Naive thymus-derived CD8-positive, alpha-beta T cell (primary cell): ENCODE data around the gene KIAA0319L. TPM values are rescaled to one million over a fixed set of nuclear protein-coding genes. Genes with fewer than 3 reads are reported as not detected.
A peak's percentile ranks its signal among the peaks of the same experiment; 100 is the strongest.
"Not testable (repeated sequence)": the region's sequence is repeated elsewhere in the genome, so short reads cannot be mapped to it uniquely, and the experiment has no call there.

Experiments
- ATAC-seq, 2 donors: fragments of 150-1000 bp; cut with Tn5 transposase in 1 of 2; sonication (Bioruptor Pico), chemical (Tn5 transposase) in 1 of 2; 1 replicate in 1 of 2; 2 replicates in 1 of 2; pipeline ENCODE4 v1.10.0; 2021; ENCODE audit warnings: mild to moderate bottlenecking in 2 of 2, moderate library complexity in 2 of 2
- POLR2A ChIA-PET: fragments of 350-600 bp; sonication (Branson Sonifier 250); formaldehyde crosslinking; loops from one replicate; lab custom pipeline; 2021; ENCODE audit warnings: antibody characterized with exemption; lab: Charles Lee
- DNase-seq, 10 donors: peaks; one replicate each; pipeline versions ENCODE4 v3.0.0 to v3.0.0-alpha.2; 2020 to 2022
- H3K27ac Mint-ChIP-seq, 10 donors: one replicate each; pipeline ENCODE4 v1.8.0; 2020 to 2022; ENCODE audit warnings: mild to moderate bottlenecking in 10 of 10, mixed read lengths in 10 of 10, moderate library complexity in 4 of 10, inconsistent platforms in 1 of 10
- H3K27me3 Mint-ChIP-seq, 5 donors: one replicate each; pipeline ENCODE4 v1.8.0; 2021 to 2022; ENCODE audit warnings: mixed read lengths in 5 of 5
- H3K36me3 Mint-ChIP-seq, 3 donors: one replicate each; pipeline ENCODE4 v1.8.0; 2020 to 2022; ENCODE audit warnings: mixed read lengths in 3 of 3, mild to moderate bottlenecking in 2 of 3, inconsistent platforms in 1 of 3
- H3K4me1 Mint-ChIP-seq, 4 donors: one replicate each; pipeline ENCODE4 v1.8.0; 2021 to 2022; ENCODE audit warnings: mixed read lengths in 4 of 4
- H3K4me3 Mint-ChIP-seq, 10 donors: one replicate each; pipeline ENCODE4 v1.8.0; 2020 to 2022; ENCODE audit warnings: mild to moderate bottlenecking in 10 of 10, mixed read lengths in 10 of 10, moderate library complexity in 6 of 10, inconsistent platforms in 1 of 10
- H3K9me3 Mint-ChIP-seq, 9 donors: one replicate each; pipeline ENCODE4 v1.8.0; 2020 to 2022; ENCODE audit warnings: mixed read lengths in 9 of 9, mild to moderate bottlenecking in 3 of 9, inconsistent platforms in 1 of 9, moderate library complexity in 1 of 9
- polyA plus RNA-seq, 3 donors: library from polyadenylated mRNA; unstranded; fragments of 300-500 nt; fragmentation: Illumina TruSeq; gene quantifications; one replicate each; pipeline ENCODE4 v1.2.3, GENCODE V29; 2021
- total RNA-seq, 8 experiments: library from RNA in 2 of 8; stranded (reverse) in 2 of 8; gene quantifications; one replicate each; pipeline ENCODE4 v1.2.3 and lab custom pipeline; 2021 to 2026

The KIAA0319L gene
- total and polyA plus RNA-seq, 5 experiments from 2014 or later = 16.0 to 71.1 (median 25.2) TPM

DNA sequence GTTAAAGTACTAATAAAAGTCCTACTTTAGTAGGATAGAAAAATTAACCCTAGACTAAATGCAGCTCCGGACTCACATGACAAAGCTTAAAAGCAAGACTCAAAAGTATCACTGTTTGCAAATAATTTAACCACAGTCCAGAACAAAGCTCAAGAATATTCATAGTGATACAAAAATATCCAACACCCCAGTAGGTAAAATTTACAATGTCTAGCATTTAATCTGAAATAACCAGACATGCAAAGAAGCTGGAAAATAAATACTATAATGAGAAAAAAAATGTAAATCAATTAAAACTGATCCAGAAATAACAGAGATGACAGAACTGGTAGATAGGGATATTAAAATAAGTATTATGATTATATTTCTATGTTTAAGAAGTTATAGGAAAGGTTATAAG is 67.0 kb downstream of the KIAA0319L start:
- H3K4me1 Mint-ChIP-seq = peaks cover 11 to 18% (median 15%) of the 10 kb centered on the region in 4 donors
- H3K27ac Mint-ChIP-seq = no peak overlapping the region
- POLR2A ChIA-PET = interaction anchor here (0.6 kb wide), 1 partner anchor 8 kb away, joined by 3 read pairs; no protein-coding TSS in a partner anchor
- DNase-seq (no peak), ATAC-seq (no peak)
- H3K4me3 Mint-ChIP-seq = no peak overlapping the region
- no peaks in the 10 kb centered on the region for H3K27me3 Mint-ChIP-seq
- peaks cover 0 to 24% (median 9%) of the 10 kb centered on the region in 9 donors for H3K9me3 Mint-ChIP-seq
- peaks cover 22 to 49% (median 39%) of the 10 kb centered on the region in 3 donors for H3K36me3 Mint-ChIP-seq

DNA sequence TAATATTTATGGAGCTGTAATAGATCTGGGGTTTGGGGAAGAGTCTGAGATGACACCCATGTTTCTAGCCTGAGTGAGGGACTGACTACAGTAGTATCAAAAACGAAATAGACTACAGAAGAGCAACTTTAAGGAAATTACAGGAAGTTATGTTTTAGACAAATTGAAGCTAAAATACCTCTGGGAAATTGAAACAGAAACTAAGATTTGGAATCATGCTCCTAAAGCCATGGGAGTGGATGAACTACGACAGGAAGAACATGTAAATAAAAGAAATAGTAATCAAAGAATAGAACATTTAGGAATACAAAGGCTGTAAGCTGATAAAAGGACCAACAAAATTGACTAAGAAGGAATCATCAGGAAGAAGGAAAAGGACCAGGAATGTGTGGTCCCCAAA is 68.9 kb downstream of the KIAA0319L start:
- peaks cover 22 to 45% (median 30%) of the 10 kb centered on the region in 3 donors for H3K36me3 Mint-ChIP-seq
- peaks cover 0 to 24% (median 9%) of the 10 kb centered on the region in 9 donors for H3K9me3 Mint-ChIP-seq
- POLR2A ChIA-PET = interaction anchor here (0.6 kb wide), 1 partner anchor 636 kb away, joined by 5 read pairs; no protein-coding TSS in a partner anchor
- ATAC-seq (no peak), DNase-seq (no peak)
- H3K4me1 Mint-ChIP-seq = peaks cover 11 to 19% (median 16%) of the 10 kb centered on the region in 4 donors
- H3K27me3 Mint-ChIP-seq = no peaks in the 10 kb centered on the region
- H3K4me3 Mint-ChIP-seq = peak overlapping the region in 1 of 10 donors; percentile 34
- H3K27ac Mint-ChIP-seq = peak overlapping the region in 4 of 10 donors; percentile 15 to 57 (median 46)

DNA sequence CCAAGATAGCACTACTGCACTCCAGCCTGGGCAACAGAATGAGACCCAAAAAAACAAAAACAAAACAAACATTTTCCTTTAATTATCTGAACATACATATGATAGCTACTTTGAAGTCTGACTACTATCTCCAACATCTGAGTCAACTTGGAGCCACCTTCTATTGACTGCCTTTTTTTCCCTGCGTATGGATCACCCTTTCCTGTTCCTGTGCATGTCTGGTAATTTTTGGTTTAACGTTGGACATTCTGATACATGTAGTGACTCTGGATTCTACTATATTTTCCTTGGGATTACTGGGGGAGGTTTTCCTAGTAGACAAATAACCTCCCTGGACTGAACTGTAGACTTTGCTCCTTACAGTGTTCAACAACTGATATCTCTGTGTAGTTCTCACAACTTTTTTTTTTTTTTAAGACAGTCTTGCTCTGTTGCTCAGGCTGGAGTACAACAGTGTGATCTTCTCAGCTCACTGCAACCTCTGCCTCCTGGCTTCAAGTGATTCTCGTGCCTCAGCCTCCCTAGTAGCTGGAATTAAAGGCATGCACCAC is 70.3 kb downstream of the KIAA0319L start:
- ATAC-seq (no peak), DNase-seq (no peak)
- Mint-ChIP-seq H3K4me1 (peaks cover 11 to 19% (median 16%) of the 10 kb centered on the region in 4 donors), H3K4me3 (no peak overlapping the region), H3K9me3 (peaks cover 0 to 24% (median 9%) of the 10 kb centered on the region in 9 donors), H3K27me3 (no peaks in the 10 kb centered on the region), H3K36me3 (peaks cover 22 to 39% (median 27%) of the 10 kb centered on the region in 3 donors), H3K27ac (peak overlapping the region in 2 of 10 donors; percentile 7 to 46)
- POLR2A ChIA-PET = no interaction called here

DNA sequence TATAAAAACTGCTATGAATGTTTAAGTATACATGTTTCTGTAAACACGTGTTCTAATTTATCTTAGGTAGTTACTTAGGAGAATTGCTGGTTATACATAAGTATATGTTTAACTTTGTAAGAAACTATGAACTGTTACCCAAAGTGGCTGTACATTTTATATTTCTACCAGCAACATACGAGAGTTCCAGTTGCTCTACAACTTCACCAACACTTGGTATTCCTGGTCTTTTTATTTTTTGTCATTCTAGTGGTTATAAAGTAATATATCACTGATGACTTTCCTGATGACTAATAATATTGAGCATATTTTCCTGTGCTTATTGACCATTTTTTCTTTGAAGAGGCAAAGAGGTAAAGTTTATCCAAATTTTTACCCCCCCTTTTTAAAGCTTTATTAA is 76.0 kb downstream of the KIAA0319L start:
- ATAC-seq = no peak
- Mint-ChIP-seq H3K27ac (no peak overlapping the region), H3K36me3 (peaks cover 0 to 28% (median 19%) of the 10 kb centered on the region in 3 donors)

DNA sequence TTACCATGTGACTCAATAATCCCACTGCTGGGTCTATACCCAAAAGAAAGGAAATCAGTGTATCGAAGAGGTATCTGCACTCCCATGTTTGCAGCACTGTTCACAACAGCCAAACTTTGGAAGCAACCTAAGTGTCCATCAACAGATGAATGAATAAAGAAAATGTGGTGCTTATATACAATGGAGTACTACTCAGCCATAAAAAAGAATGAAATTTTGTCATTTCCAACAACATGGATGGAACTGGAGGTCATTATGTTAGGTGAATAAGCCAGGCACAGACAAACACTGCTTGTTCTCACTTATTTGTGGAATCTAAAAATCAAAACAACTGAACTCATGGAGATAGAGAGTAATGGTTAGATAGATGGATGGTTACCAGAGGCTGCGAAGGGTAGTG is 79.3 kb downstream of the KIAA0319L start:
- Mint-ChIP-seq H3K27me3 (no peaks in the 10 kb centered on the region), H3K36me3 (peaks cover 5 to 59% (median 18%) of the 10 kb centered on the region in 3 donors), H3K9me3 (no peaks in the 10 kb centered on the region), H3K4me3 (no peak overlapping the region), H3K4me1 (peaks cover 0 to 4% (median 1%) of the 10 kb centered on the region in 4 donors), H3K27ac (no peak overlapping the region)
- POLR2A ChIA-PET = no interaction called here
- ATAC-seq (no peak), DNase-seq (no peak)

More for the DNA sequence above, 76.0 kb downstream of the KIAA0319L start:
- POLR2A ChIA-PET = no interaction called here
- no peak for DNase-seq
- peaks cover 0 to 7% (median 1%) of the 10 kb centered on the region in 4 donors for H3K4me1 Mint-ChIP-seq
- H3K4me3 Mint-ChIP-seq = no peak overlapping the region
- no peaks in the 10 kb centered on the region for H3K27me3 Mint-ChIP-seq
- H3K9me3 Mint-ChIP-seq = no peaks in the 10 kb centered on the region

DNA sequence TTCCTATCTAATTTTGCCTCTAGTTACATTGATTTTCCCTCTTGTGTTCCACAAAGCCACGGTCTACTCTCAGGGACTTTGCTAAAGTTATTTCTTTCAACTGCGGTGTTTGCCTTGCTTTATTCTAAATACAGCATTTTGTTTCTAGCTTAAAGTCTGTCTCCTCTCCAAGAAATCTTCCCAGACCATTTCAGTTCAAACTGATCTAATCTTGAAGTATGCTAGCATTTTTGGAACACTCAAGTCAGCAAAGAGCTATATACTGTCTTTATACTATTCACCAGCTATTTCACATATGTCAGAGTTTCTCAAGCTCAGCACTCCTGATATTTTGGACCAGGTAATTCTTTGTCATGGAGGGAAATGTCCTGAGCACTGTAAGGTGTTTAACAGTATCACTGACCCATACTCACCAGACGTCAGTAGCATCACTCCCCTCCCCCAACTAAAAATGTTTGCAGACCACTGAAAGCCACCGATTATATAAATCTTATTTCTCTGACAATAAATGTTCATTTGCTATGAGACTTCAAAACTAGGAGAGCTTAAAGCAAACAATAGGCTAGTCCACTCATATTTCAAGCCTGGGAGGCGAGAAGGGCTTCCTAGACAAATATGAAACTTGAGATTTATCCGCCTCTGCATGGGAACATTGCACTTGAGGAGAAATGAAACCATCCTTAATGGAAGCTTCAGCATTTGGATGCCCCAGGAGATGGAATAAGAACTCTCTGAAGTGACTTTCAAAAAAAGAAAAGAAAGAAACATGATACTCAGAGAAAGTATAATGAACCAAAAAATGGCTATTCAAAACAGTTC is 81.1 kb downstream of the KIAA0319L start:
- Mint-ChIP-seq H3K9me3 (no peaks in the 10 kb centered on the region), H3K4me3 (no peak overlapping the region), H3K4me1 (peaks cover 0 to 7% (median 1%) of the 10 kb centered on the region in 4 donors), H3K27ac (peak overlapping the region in 2 of 10 donors; percentile 45 to 73), H3K36me3 (peaks cover 5 to 70% (median 26%) of the 10 kb centered on the region in 3 donors), H3K27me3 (no peaks in the 10 kb centered on the region)
- DNase-seq (no peak), ATAC-seq (no peak)
- POLR2A ChIA-PET = no interaction called here

DNA sequence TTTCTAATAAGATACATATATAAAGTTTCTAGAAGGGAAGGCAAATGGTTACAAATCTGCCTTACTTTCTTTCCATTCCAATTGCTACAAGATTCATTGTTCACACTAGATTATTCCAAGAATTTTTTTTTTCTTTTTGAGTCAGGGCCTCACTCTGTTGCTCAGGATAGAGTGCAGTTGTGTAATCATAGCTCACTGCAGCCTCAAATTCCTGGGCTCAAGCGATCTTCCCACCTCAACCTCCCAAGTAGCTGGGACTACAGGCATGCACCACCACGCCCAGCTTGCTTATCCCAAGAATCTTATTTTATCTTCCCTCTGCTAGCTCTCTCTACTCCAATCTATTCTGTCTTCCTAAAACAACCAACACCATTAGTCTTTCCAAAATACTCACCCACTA is 81.8 kb downstream of the KIAA0319L start:
- Mint-ChIP-seq H3K27ac (peak overlapping the region in 3 of 10 donors; percentile 1 to 45 (median 10)), H3K27me3 (no peaks in the 10 kb centered on the region), H3K4me1 (peaks cover 0 to 7% (median 1%) of the 10 kb centered on the region in 4 donors), H3K4me3 (no peak overlapping the region), H3K36me3 (peaks cover 5 to 75% (median 29%) of the 10 kb centered on the region in 3 donors), H3K9me3 (no peaks in the 10 kb centered on the region)
- ATAC-seq = no peak
- POLR2A ChIA-PET = no interaction called here
- no peak for DNase-seq

DNA sequence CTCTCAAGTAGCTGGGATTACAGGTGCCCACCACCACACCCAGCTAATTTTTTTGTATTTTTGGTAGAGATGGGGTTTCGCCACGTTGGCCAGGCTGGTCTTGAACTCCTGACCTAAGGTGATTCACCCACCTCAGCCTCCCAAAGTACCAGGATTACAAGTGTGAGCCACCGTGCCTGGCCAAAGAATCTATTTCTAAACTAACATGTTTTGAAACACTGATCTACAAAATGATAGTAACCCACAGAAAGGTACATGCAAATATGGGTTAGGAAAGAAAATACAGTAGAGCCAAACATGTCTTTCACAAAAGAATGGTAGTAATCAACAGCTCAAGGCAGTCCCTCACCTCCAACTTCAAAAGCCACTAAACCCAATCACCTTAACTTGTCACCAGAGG is 84.0 kb downstream of the KIAA0319L start:
- POLR2A ChIA-PET, H3K27me3 Mint-ChIP-seq, DNase-seq, H3K27ac Mint-ChIP-seq, H3K9me3 Mint-ChIP-seq, ATAC-seq, H3K4me3 Mint-ChIP-seq: not testable (repeated sequence)
- Mint-ChIP-seq H3K4me1 (peaks cover 0 to 12% (median 1%) of the 10 kb centered on the region in 4 donors), H3K36me3 (peaks cover 11 to 90% (median 33%) of the 10 kb centered on the region in 3 donors)

DNA sequence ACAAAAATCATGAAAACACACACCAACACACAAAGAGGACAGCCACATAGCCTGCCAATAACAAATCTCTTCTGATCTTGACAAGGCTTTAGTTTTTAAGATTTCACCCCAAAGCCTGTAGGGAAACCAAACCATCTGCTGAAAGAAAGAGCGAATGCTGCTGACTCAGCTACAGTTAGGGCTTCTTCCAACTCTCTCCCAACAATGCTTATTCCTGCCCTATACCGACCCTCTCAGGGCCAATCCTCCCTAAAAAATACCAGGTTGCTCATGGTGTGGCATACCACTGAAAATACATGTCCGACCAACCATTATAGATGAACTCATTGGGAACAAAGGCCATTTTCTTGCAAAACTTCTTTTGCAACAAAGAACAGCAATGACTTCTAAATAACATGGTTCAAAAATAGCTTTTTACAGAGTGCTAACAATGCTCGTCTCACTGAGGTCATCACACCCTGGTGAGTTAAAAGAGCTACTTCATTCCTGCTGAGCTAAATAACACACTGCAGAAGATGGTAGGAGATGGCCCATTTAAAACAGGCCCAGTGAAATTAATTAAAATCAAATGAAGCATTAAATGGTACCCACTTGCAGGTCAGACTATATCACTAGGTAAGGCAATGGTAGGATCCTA is 86.1 kb downstream of the KIAA0319L start:
- H3K9me3 Mint-ChIP-seq = no peaks in the 10 kb centered on the region
- H3K4me3 Mint-ChIP-seq = no peak overlapping the region
- no peak for DNase-seq
- no peaks in the 10 kb centered on the region for H3K27me3 Mint-ChIP-seq
- H3K27ac Mint-ChIP-seq = peak overlapping the region in 1 of 10 donors; percentile 23
- no peak for ATAC-seq
- POLR2A ChIA-PET = interaction anchor here (0.7 kb wide), 1 partner anchor 28 kb away, joined by 3 read pairs; no protein-coding TSS in a partner anchor
- peaks cover 0 to 14% (median under 1%) of the 10 kb centered on the region in 4 donors for H3K4me1 Mint-ChIP-seq
- peaks cover 18 to 90% (median 32%) of the 10 kb centered on the region in 3 donors for H3K36me3 Mint-ChIP-seq

DNA sequence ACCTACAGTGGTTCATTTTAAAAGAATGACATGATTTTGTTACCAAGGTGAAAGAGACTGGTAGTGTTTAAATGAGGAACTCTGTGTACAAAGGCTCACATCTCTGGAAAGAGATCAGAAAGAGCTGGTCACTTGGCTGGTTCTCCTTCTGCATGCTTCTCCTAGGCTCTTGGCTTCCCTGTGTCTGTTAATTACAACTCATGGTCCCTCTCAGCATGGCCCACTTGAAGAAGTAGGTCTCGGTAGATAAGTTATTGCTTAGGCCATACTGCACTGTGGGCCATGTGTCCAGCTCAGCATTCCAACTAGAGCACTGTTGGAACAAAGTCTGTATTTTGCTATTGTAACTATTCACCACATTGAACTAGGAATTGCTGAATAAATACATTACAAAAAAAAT is 91.1 kb downstream of the KIAA0319L start:
- Mint-ChIP-seq H3K36me3 (peaks cover 39 to 95% (median 54%) of the 10 kb centered on the region in 3 donors), H3K4me1 (peaks cover 0 to 11% (median under 1%) of the 10 kb centered on the region in 4 donors), H3K9me3 (peaks cover 0 to 10% (median 3%) of the 10 kb centered on the region in 9 donors), H3K27ac (no peak overlapping the region), H3K4me3 (no peak overlapping the region), H3K27me3 (no peaks in the 10 kb centered on the region)
- ATAC-seq = no peak
- no peak for DNase-seq
- POLR2A ChIA-PET = interaction anchor here (0.6 kb wide), 1 partner anchor 253 kb away, joined by 8 read pairs; no protein-coding TSS in a partner anchor

DNA sequence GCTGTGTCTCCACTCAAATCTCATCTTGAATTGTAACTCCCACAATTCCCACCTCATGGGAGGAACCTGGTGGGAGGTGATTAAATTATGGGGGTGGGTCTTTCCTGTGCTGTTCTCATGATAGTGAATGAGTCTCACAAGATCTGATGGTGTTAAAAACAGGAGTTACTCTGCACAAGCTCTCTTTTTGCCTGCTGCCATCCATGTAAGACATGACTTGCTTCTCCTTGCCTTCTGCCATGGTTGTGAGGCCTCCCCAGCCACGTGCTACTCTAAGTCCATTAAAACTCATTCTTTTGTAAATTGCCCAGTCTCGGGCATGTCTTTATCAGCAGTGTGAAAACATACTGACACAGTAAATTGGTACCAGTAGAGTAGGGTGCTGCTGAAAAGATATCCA is 93.5 kb downstream of the KIAA0319L start:
- ATAC-seq, H3K27me3 Mint-ChIP-seq, DNase-seq, H3K9me3 Mint-ChIP-seq, POLR2A ChIA-PET, H3K4me3 Mint-ChIP-seq: not testable (repeated sequence)
- Mint-ChIP-seq H3K36me3 (peaks cover 33 to 95% (median 40%) of the 10 kb centered on the region in 3 donors), H3K27ac (peak overlapping the region in 3 of 10 donors; percentile 27 to 46 (median 29)), H3K4me1 (peaks cover 0 to 11% (median under 1%) of the 10 kb centered on the region in 4 donors)

DNA sequence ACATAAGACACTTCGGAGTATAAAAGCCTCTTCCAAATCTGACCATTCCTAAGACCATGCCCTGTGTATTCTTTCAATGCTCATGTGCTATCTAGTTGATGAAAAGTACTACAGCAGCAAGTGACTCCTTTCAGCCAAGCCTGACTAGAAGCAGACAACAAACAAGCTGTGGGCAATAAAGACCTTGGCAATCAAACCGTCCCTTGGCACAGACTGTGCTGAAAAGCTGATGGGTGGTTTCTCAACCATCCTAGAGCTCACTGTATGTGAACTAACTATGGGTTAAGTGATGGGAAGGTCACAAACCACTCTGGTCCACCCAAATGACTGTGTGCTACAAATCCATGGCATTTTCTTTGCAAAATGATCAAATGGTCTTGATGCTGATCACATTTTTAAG is 94.0 kb downstream of the KIAA0319L start:
- peak overlapping the region in 2 of 10 donors; percentile 59 to 65 for H3K27ac Mint-ChIP-seq
- peaks cover 0 to 7% (median under 1%) of the 10 kb centered on the region in 4 donors for H3K4me1 Mint-ChIP-seq
- H3K9me3 Mint-ChIP-seq = peaks cover 0 to 10% (median 3%) of the 10 kb centered on the region in 9 donors
- H3K36me3 Mint-ChIP-seq = peaks cover 33 to 94% (median 40%) of the 10 kb centered on the region in 3 donors
- ATAC-seq (no peak), DNase-seq (no peak)
- POLR2A ChIA-PET = no interaction called here
- H3K4me3 Mint-ChIP-seq = no peak overlapping the region
- no peaks in the 10 kb centered on the region for H3K27me3 Mint-ChIP-seq
